NCI-H2107 treated with DMSO at 0.1 percent for 48 hours (cell line): ENCODE data around the gene CAMK4.

Source experiments
- DNase-seq: peaks from one replicate; lab custom pipeline; 2025; ENCODE audit not compliant: unreplicated experiment; lab: John Stamatoyannopoulos, UW

The CAMK4 gene

GRCh38 chr5:111528056-111528455 is 303.9 kb downstream of the CAMK4 start:
- DNase-seq: no peak

DNA sequence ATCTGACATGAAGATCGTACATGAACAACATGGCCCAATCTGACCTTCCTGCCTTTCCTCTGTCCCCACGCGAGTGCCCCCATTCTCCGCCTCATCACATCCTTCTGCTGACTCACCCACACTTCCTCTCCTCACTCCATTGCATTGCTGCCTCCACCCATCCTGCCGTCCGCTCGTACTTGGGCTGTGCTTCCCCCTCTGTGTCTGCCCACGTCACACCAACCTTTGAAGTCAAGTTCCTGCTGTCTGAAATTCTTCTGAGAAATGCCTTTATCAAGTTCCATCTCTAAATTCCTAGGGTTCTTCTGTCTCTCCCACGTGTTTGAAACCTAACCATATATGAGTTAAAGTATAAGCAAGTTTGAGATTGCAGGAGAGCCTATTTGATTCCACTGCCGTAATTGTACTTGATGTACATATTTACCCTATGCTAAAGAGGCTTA is 306.1 kb downstream of the CAMK4 start:
- DNase-seq: no peak

DNA sequence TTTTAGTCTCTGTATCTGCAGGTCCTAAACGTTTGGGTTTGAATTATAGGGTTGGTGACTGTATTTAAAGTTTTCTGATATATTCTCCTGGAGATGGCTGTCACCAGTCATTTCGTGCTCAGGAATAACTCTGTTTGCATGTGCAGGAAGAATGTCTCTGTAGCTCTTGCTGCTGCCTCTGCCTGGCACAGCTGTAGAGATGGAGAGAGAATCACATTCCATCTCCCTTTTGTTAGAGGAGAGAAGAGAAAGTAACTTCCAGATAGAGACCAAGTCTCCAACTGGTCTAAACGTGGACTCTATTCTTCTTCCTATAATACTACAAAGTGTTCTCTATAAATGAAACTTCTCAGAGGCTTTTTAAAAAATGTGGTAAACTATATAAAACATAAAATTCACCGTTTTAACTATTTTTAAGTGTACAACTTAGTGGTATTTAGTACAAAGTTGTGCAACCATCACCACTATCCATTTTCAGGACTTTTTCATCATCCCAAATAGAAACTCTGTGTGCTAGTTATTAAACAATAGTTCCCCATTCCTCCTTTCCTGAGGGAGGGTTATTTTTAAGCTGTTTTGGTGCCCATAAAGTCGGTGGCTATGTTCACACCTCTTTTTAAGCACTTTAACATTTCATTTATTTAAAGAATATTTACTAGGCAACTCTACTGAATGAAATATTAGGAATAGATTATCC is 308.9 kb downstream of the CAMK4 start:
- no peak for DNase-seq

- no peak for DNase-seq
Measured at GRCh38 chr5:111535879-111536549, 311.8 kb downstream of the CAMK4 start.

- no peak for DNase-seq
Measured at GRCh38 chr5:111537141-111538024, 313.2 kb downstream of the CAMK4 start.
